ENCODE measurements around the gene NT5DC4. TPM values are rescaled to one million over a fixed set of nuclear protein-coding genes. Genes with fewer than 3 reads are reported as not detected.

Gene NT5DC4
- polyA plus RNA-seq, 1 of the 3 experiments (the other 2 are of a cell fraction): not detected

DNA sequence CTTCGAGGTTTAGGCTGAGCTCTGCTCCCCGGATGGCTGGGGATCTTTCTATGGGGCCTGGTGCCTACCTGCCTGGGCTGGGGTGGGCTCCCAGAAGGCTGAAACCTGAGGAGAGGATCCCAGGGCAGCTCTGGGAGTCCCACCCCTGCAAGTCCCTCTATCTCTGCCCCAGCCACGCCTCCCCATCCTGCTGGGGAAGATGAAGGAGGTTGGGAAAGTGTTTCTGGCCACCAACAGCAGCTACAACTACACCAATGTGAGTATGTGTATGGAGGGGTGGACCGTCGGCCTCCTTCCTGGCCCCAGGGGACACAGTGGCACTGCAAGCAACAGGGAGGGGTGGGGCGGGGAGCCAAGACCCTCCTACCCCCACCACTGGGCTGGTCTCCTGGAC, 2.7 kb downstream of the NT5DC4 start (continued):
- no peak for TF ChIP-seq IRF3 (IDR thresholded peaks at IDR 0.05; ENCODE audit: low read depth, low read length)
- no peak for TF ChIP-seq FOXM1 (IDR thresholded peaks at IDR 0.05; ENCODE audit: low read depth)
- TF ChIP-seq JUND (IDR thresholded peaks at IDR 0.05): no peak

DNA sequence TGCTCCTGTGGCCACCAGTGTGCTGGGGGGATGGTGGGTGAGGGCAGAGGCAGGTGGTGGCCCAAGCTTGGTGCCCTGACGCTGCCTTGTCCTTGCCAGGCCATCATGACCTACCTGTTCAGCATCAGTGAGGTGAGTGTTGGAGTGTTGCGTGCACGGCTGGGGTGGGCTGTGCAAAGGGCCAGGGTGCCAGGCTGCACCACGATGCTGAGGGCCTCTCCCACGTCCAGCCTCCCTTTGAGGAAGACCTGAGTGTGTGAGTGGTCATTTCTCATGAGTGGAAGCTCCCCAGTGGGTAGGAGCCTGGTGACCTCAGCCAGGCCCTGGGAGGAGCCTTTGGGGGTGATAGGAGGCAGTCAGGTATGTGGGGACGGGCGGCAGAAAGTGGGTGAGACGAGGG, 3.2 kb downstream of the NT5DC4 start:
- Histone ChIP-seq H4K20me1 (ENCODE audit: insufficient read depth) (no peaks in the 10 kb centered on the region), H2AFZ (ENCODE audit: low read depth) (no peak overlapping the region), H3K27ac (ENCODE audit: low read depth in 2 of 2, low read length in 1 of 2) (no peak overlapping the region), H3K4me2 (no peak overlapping the region), H3K79me2 (ENCODE audit: insufficient read depth) (no peaks in the 10 kb centered on the region), H3F3A (replicated peaks; ENCODE audit: insufficient read depth) (no peaks in the 10 kb centered on the region), H3K9me3 (no peaks in the 10 kb centered on the region), H3K9me2 (no peaks in the 10 kb centered on the region), H3K4me1 (ENCODE audit: control insufficient read depth in 1 of 2, insufficient read depth in 2 of 2, low read depth in 1 of 2, low read length in 1 of 2) (peaks cover 0 to 6% of the 10 kb centered on the region in 2 experiments; a peak in 1 of 4 replicates), H3K4me3 (ENCODE audit: low read depth in 2 of 2, low read length in 1 of 2) (no peak overlapping the region), H3K36me3 (replicated peaks in 1 of 2; ENCODE audit: control insufficient read depth in 1 of 2, insufficient read depth in 2 of 2, low read length in 1 of 2) (no peaks in the 10 kb centered on the region), H3K27me3 (ENCODE audit: insufficient read depth) (no peaks in the 10 kb centered on the region; the same call in 1 of the 2 replicates), H3K9ac (no peak overlapping the region)
- DNase-seq: no peak
- POLR2A ChIA-PET: no interaction called here
- CTCF ChIA-PET: interaction anchor here (1.6 to 7.4 kb wide), 4 partner anchors 25 to 602 kb away, joined by 3 to 179 read pairs (median 90); no protein-coding TSS in a partner anchor
- WGBS (ENCODE audit: low lambda C conversion rate): 96% methylated on average over 5 of the region's 8 CpGs
- no peak for TF ChIP-seq EP300 (IDR thresholded peaks at IDR 0.05; ENCODE audit: borderline replicate concordance in 1 of 2, low read depth in 1 of 2, low read length in 1 of 2)

DNA sequence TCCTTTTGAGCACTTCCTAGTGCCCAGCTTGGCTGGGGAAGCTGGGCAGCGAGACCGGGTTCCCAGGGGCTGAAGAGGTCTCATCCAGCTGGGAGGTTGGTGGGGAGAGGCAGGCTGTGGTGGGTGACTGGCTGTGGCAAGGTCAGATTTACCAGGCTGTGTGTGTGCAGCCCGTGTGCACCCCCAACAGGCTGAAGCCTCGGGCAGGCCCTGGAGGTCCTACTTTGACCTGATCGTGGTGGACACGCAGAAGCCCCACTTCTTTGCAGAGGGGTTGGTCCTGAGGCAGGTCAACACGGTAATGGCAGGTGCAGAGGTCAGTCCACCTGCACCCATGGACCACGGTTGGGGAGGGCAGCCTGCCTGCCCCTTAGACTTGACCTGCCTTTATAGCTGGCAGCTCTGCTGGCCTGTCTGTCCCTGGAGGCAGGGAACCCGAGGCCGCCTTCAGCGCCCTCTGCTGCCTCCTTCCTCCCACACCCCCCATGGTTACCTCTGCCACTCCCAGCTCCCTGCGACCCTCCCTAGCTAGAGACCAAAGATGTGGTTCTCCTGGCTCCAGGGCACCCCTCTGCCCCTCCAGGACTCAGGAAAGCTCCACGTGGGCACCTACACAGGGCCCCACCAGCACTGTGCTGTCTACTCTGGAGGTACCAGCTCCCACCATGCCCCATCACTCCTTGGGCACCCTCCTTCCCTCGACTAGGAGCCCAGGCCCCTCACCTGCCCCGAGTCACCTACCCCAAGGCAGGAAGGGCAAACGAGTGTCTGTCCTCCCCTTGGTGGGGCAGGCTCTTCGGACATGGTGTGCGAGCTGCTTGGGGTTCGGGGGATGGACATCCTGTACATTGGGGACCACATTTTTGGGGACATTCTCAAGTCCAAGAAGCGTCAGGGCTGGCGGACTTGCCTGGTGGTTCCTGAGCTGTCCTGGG, 4.0 kb downstream of the NT5DC4 start:
- Histone ChIP-seq H3K27ac (ENCODE audit: low read depth in 2 of 2, low read length in 1 of 2) (no peak overlapping the region), H3K27me3 (ENCODE audit: insufficient read depth) (no peaks in the 10 kb centered on the region), H3K9me3 (no peaks in the 10 kb centered on the region), H2AFZ (ENCODE audit: low read depth) (no peak overlapping the region), H3K4me1 (ENCODE audit: control insufficient read depth in 1 of 2, insufficient read depth in 2 of 2, low read depth in 1 of 2, low read length in 1 of 2) (peaks cover 0 to 6% of the 10 kb centered on the region in 2 experiments; a peak in 1 of 4 replicates), H4K20me1 (ENCODE audit: insufficient read depth) (no peaks in the 10 kb centered on the region), H3K9ac (no peak overlapping the region), H3K4me3 (ENCODE audit: low read depth in 2 of 2, low read length in 1 of 2) (no peak overlapping the region), H3K9me2 (no peaks in the 10 kb centered on the region), H3K4me2 (no peak overlapping the region), H3F3A (replicated peaks; ENCODE audit: insufficient read depth) (no peaks in the 10 kb centered on the region), H3K36me3 (replicated peaks in 1 of 2; ENCODE audit: control insufficient read depth in 1 of 2, insufficient read depth in 2 of 2, low read length in 1 of 2) (no peaks in the 10 kb centered on the region), H3K79me2 (ENCODE audit: insufficient read depth) (no peaks in the 10 kb centered on the region)
- ChIA-PET CTCF (interaction anchor here (1.0 to 7.4 kb wide), 14 partner anchors 12 to 603 kb away, joined by 3 to 179 read pairs (median 12); partner anchors contain the start of gene SLC20A1), POLR2A (no interaction called here)
- no peak for DNase-seq
- 86% methylated on average over 9 of the region's 21 CpGs for WGBS (ENCODE audit: low lambda C conversion rate)
- TF ChIP-seq CTCF (IDR thresholded peaks at IDR 0.05): peak; percentile 31; the same call in 1 of the 2 replicates
- TF ChIP-seq TAF1 (IDR thresholded peaks at IDR 0.05; ENCODE audit: borderline replicate concordance, low read depth, low read length): no peak
